GM19455 (cell line): ENCODE data around the gene GNL2.
A peak's percentile ranks its signal among the peaks of the same experiment; 100 is the strongest.
"Not testable (repeated sequence)": the region's sequence is repeated elsewhere in the genome, so short reads cannot be mapped to it uniquely, and the experiment has no call there.

Source experiments
- ATAC-seq: cut with Tn5 transposase; IDR thresholded peaks from one replicate; pipeline ENCODE4 v1.9.1; 2021; ENCODE audit not compliant: unreplicated experiment

The GNL2 gene

GRCh38 chr1:37560401-37561132 lies 35.2 kb downstream of the GNL2 start:
- no peak for ATAC-seq

GRCh38 chr1:37559957-37560379 lies 35.8 kb downstream of the GNL2 start:
- ATAC-seq = not testable (repeated sequence)

GRCh38 chr1:37559080-37559479 lies 36.7 kb downstream of the GNL2 start:
- ATAC-seq = no peak

- no peak for ATAC-seq
These were observed 37.3 kb downstream of the GNL2 start for GRCh38 chr1:37558411-37558810.

GRCh38 chr1:37557402-37557801 lies 38.3 kb downstream of the GNL2 start:
- ATAC-seq = no peak

- ATAC-seq = no peak
These were observed 39.0 kb downstream of the GNL2 start, which contains the start of gene DNALI1 for GRCh38 chr1:37556712-37557196. DNALI1 (plus strand) TSS chr1:37556940; CDS start chr1:37556995, 55 bp downstream.

GRCh38 chr1:37553927-37554808 lies 41.6 kb downstream of the GNL2 start, which contains the start of gene SNIP1:
SNIP1 (minus strand) TSS chr1:37554293; CDS start chr1:37554229, 64 bp downstream.
- peak; percentile 81 for ATAC-seq

- peak; percentile 25 for ATAC-seq
These were observed 42.2 kb downstream of the GNL2 start for GRCh38 chr1:37553598-37553926.

- no peak for ATAC-seq
These were observed 46.4 kb downstream of the GNL2 start for GRCh38 chr1:37549341-37549740.

GRCh38 chr1:37545019-37545418 lies 50.7 kb downstream of the GNL2 start:
- ATAC-seq = no peak

- ATAC-seq = no peak
These were observed 51.2 kb downstream of the GNL2 start for GRCh38 chr1:37544530-37544929.

GRCh38 chr1:37540036-37540785 lies 55.5 kb downstream of the GNL2 start:
- no peak for ATAC-seq

GRCh38 chr1:37539154-37539553 lies 56.6 kb downstream of the GNL2 start:
- ATAC-seq = not testable (repeated sequence)

GRCh38 chr1:37537378-37537777 lies 58.4 kb downstream of the GNL2 start:
- no peak for ATAC-seq

- no peak for ATAC-seq
These were observed 62.2 kb downstream of the GNL2 start for GRCh38 chr1:37533317-37534093.

- not testable (repeated sequence) for ATAC-seq
These were observed 63.1 kb downstream of the GNL2 start for GRCh38 chr1:37532418-37533156.

GRCh38 chr1:37529888-37530287 lies 65.8 kb downstream of the GNL2 start:
- ATAC-seq = not testable (repeated sequence)

GRCh38 chr1:37519613-37520012 lies 76.1 kb downstream of the GNL2 start:
- ATAC-seq = no peak

- not testable (repeated sequence) for ATAC-seq
These were observed 76.8 kb downstream of the GNL2 start for GRCh38 chr1:37518929-37519328.

GRCh38 chr1:37518241-37518640 lies 77.5 kb downstream of the GNL2 start:
- not testable (repeated sequence) for ATAC-seq
